ENCODE results near the gene ZNF136. TPM values are rescaled to one million over a fixed set of nuclear protein-coding genes. Genes with fewer than 3 reads are reported as not detected.

Gene ZNF136
- total and polyA plus RNA-seq, 2 of the 13 experiments (the other 11 are each of a cell fraction or from before 2014, with no cell fraction given), result 2.5 to 10.2 TPM

DNA sequence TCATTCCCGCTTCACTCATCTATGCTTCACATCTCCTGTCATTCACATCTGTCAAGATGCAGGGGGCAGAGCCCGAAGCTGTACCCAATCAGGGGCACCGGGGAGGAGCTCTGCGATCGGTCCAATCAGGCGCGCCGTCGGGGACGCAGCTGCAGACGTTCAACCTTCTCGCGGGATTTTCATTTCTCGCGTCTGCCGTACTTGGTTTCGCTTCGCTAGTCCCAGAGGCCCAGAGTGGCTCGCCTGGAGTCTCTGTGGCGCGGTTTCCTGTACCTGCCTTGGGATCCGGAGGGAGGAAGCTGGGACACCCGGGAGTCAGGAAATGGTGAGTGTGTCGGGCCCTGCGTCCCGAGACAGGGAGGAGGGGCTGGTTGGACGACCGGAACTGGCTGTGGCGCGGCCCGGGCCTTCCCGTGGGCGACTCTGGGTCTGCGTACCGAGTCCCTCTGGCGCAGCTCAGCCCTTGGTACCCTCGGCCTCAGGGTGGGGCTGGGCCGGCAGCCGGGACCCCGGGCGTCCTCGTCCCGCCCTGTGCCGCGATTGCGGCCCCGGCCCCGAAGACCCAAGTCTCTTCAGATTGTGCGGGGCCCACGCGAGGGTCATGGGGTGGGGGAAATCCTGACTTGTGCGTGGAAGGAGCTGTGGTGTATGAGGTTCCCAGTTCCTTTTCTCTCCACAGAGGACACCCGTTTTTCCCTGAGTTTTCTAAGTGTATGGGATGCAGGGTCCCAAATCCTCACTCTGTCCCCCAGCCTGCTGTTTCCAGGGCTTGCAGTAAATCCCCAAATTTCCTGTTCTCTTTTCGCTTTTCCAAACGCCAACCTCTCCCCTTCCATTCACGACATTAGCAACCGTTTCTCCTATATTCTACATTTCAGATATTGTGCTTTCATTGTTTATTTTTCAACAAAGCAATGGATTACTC lies at the start of gene ZNF136 (continued):
- TF ChIP-seq, protein P1, sequence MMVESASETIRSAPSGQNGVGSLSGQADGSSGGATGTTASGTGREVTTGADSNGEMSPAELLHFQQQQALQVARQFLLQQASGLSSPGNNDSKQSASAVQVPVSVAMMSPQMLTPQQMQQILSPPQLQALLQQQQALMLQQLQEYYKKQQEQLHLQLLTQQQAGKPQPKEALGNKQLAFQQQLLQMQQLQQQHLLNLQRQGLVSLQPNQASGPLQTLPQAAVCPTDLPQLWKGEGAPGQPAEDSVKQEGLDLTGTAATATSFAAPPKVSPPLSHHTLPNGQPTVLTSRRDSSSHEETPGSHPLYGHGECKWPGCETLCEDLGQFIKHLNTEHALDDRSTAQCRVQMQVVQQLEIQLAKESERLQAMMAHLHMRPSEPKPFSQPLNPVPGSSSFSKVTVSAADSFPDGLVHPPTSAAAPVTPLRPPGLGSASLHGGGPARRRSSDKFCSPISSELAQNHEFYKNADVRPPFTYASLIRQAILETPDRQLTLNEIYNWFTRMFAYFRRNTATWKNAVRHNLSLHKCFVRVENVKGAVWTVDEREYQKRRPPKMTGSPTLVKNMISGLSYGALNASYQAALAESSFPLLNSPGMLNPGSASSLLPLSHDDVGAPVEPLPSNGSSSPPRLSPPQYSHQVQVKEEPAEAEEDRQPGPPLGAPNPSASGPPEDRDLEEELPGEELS (CRISPR knock-in tag; IDR thresholded peaks at IDR 0.05), result no peak; the same call in 1 of the 2 replicates
- TF ChIP-seq, protein P2, sequence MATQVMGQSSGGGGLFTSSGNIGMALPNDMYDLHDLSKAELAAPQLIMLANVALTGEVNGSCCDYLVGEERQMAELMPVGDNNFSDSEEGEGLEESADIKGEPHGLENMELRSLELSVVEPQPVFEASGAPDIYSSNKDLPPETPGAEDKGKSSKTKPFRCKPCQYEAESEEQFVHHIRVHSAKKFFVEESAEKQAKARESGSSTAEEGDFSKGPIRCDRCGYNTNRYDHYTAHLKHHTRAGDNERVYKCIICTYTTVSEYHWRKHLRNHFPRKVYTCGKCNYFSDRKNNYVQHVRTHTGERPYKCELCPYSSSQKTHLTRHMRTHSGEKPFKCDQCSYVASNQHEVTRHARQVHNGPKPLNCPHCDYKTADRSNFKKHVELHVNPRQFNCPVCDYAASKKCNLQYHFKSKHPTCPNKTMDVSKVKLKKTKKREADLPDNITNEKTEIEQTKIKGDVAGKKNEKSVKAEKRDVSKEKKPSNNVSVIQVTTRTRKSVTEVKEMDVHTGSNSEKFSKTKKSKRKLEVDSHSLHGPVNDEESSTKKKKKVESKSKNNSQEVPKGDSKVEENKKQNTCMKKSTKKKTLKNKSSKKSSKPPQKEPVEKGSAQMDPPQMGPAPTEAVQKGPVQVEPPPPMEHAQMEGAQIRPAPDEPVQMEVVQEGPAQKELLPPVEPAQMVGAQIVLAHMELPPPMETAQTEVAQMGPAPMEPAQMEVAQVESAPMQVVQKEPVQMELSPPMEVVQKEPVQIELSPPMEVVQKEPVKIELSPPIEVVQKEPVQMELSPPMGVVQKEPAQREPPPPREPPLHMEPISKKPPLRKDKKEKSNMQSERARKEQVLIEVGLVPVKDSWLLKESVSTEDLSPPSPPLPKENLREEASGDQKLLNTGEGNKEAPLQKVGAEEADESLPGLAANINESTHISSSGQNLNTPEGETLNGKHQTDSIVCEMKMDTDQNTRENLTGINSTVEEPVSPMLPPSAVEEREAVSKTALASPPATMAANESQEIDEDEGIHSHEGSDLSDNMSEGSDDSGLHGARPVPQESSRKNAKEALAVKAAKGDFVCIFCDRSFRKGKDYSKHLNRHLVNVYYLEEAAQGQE (IDR thresholded peaks at IDR 0.05; ENCODE audit: borderline replicate concordance in 1 of 2, low read depth in 1 of 2, low read length in 2 of 2), result no peak
- TF ChIP-seq ZNF569 (CRISPR knock-in tag; IDR thresholded peaks at IDR 0.05; ENCODE audit: borderline replicate concordance) (no peak), ZNF260 (CRISPR knock-in tag; IDR thresholded peaks at IDR 0.05; ENCODE audit: borderline replicate concordance, low read depth) (no peak), RBAK (CRISPR knock-in tag; IDR thresholded peaks at IDR 0.05) (no peak), HOXA3 (CRISPR knock-in tag; IDR thresholded peaks at IDR 0.05) (peak; percentile 55; the same call in 1 of the 2 replicates), ZNF12 (CRISPR knock-in tag; IDR thresholded peaks at IDR 0.05) (no peak), SP1 (IDR thresholded peaks at IDR 0.05) (no peak), SP1 (CRISPR knock-in tag; IDR thresholded peaks at IDR 0.05) (no peak), PCBP1 (IDR thresholded peaks at IDR 0.05; ENCODE audit: borderline replicate concordance, low read depth, low read length) (no peak)
- TF ChIP-seq, protein P3, sequence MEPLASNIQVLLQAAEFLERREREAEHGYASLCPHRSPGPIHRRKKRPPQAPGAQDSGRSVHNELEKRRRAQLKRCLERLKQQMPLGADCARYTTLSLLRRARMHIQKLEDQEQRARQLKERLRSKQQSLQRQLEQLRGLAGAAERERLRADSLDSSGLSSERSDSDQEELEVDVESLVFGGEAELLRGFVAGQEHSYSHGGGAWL (CRISPR knock-in tag; IDR thresholded peaks at IDR 0.05), result 0 out of 2 replicates have a peak, but pooled peaks have one; percentile 30
- TF ChIP-seq, protein P4, sequence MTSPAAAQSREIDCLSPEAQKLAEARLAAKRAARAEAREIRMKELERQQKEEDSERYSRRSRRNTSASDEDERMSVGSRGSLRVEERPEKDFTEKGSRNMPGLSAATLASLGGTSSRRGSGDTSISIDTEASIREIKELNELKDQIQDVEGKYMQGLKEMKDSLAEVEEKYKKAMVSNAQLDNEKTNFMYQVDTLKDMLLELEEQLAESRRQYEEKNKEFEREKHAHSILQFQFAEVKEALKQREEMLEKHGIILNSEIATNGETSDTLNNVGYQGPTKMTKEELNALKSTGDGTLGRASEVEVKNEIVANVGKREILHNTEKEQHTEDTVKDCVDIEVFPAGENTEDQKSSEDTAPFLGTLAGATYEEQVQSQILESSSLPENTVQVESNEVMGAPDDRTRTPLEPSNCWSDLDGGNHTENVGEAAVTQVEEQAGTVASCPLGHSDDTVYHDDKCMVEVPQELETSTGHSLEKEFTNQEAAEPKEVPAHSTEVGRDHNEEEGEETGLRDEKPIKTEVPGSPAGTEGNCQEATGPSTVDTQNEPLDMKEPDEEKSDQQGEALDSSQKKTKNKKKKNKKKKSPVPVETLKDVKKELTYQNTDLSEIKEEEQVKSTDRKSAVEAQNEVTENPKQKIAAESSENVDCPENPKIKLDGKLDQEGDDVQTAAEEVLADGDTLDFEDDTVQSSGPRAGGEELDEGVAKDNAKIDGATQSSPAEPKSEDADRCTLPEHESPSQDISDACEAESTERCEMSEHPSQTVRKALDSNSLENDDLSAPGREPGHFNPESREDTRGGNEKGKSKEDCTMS (CRISPR knock-in tag; conservative IDR thresholded peaks at IDR 0.05), result no peak
- TF ChIP-seq, protein P5, sequence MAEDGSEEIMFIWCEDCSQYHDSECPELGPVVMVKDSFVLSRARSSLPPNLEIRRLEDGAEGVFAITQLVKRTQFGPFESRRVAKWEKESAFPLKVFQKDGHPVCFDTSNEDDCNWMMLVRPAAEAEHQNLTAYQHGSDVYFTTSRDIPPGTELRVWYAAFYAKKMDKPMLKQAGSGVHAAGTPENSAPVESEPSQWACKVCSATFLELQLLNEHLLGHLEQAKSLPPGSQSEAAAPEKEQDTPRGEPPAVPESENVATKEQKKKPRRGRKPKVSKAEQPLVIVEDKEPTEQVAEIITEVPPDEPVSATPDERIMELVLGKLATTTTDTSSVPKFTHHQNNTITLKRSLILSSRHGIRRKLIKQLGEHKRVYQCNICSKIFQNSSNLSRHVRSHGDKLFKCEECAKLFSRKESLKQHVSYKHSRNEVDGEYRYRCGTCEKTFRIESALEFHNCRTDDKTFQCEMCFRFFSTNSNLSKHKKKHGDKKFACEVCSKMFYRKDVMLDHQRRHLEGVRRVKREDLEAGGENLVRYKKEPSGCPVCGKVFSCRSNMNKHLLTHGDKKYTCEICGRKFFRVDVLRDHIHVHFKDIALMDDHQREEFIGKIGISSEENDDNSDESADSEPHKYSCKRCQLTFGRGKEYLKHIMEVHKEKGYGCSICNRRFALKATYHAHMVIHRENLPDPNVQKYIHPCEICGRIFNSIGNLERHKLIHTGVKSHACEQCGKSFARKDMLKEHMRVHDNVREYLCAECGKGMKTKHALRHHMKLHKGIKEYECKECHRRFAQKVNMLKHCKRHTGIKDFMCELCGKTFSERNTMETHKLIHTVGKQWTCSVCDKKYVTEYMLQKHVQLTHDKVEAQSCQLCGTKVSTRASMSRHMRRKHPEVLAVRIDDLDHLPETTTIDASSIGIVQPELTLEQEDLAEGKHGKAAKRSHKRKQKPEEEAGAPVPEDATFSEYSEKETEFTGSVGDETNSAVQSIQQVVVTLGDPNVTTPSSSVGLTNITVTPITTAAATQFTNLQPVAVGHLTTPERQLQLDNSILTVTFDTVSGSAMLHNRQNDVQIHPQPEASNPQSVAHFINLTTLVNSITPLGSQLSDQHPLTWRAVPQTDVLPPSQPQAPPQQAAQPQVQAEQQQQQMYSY (CRISPR knock-in tag; IDR thresholded peaks at IDR 0.05), result no peak

Measured in HepG2 (cell line).